T-helper 9 cell (primary cell): ENCODE measurements around the gene CLPSL2.

Experiments used
- DNase-seq: peaks from one replicate; pipeline ENCODE4 v3.0.0-alpha.2; 2020

Gene CLPSL2

GRCh38 chr6:35788423-35788982 lies 12.1 kb downstream of the CLPSL2 start:
- no peak for DNase-seq

- no peak for DNase-seq
Observed at GRCh38 chr6:35790683-35791082, 14.3 kb downstream of the CLPSL2 start.

- no peak for DNase-seq
Observed at GRCh38 chr6:35794536-35795452, 18.4 kb downstream of the CLPSL2 start.

GRCh38 chr6:35795453-35796071 lies 19.2 kb downstream of the CLPSL2 start:
- no peak for DNase-seq

- DNase-seq, result no peak
Observed at GRCh38 chr6:35796236-35796635, 19.8 kb downstream of the CLPSL2 start.

GRCh38 chr6:35797837-35798526 lies 21.6 kb downstream of the CLPSL2 start:
- DNase-seq, result no peak

- no peak for DNase-seq
Observed at GRCh38 chr6:35798706-35799105, 22.3 kb downstream of the CLPSL2 start.

- no peak for DNase-seq
Observed at GRCh38 chr6:35801148-35801547, 24.8 kb downstream of the CLPSL2 start.

GRCh38 chr6:35804996-35805736 lies 28.8 kb downstream of the CLPSL2 start, which contains the start of gene LHFPL5:
Gene LHFPL5, plus strand, starts transcription at chr6:35805352. Its CDS starts 319 bp downstream, at chr6:35805671.
- DNase-seq, result peak; percentile 34

- no peak for DNase-seq
Observed at GRCh38 chr6:35808688-35809087, 32.3 kb downstream of the CLPSL2 start.

- no peak for DNase-seq
Observed at GRCh38 chr6:35809809-35810208, 33.4 kb downstream of the CLPSL2 start.

GRCh38 chr6:35810971-35811698 lies 34.7 kb downstream of the CLPSL2 start:
- DNase-seq, result no peak

- no peak for DNase-seq
Observed at GRCh38 chr6:35811699-35811995, 35.2 kb downstream of the CLPSL2 start.

GRCh38 chr6:35817515-35817914 lies 41.1 kb downstream of the CLPSL2 start:
- no peak for DNase-seq

GRCh38 chr6:35823601-35824000 lies 47.2 kb downstream of the CLPSL2 start:
- DNase-seq, result no peak

- DNase-seq, result no peak
Observed at GRCh38 chr6:35824552-35825192, 48.3 kb downstream of the CLPSL2 start.
